HEK293 (cell line): ENCODE measurements around the gene IGFN1.

Source experiments
- GLIS2 ChIP-seq: fragments of 450-650 bp; formaldehyde crosslinking; IDR thresholded peaks from 2 replicates; pipeline ENCODE4 v1.5.1; 2016; ENCODE audit warnings: missing biosample characterization, missing genetic modification characterization
- SETDB1 ChIP-seq: IDR thresholded peaks from one replicate; pipeline ENCODE4 v1.6.1; 2017; ENCODE audit warnings: mild to moderate bottlenecking, low read length, moderate library complexity, mixed read lengths; ENCODE audit not compliant: insufficient read length
- YY1 ChIP-seq: fragments of 450-650 bp; formaldehyde crosslinking; IDR thresholded peaks from 2 replicates; pipeline ENCODE4 v1.5.1; 2018; ENCODE audit warnings: missing biosample characterization, missing genetic modification characterization
- ZNF10 ChIP-seq: fragments of 450-650 bp; formaldehyde crosslinking; IDR thresholded peaks from 2 replicates; pipeline ENCODE4 v1.5.1; 2017; ENCODE audit warnings: missing biosample characterization, missing genetic modification characterization
- ZNF184 ChIP-seq: fragments of 450-650 bp; IDR thresholded peaks from 2 replicates; pipeline ENCODE4 v1.5.1; 2018; ENCODE audit warnings: missing biosample characterization, mild to moderate bottlenecking, missing genetic modification characterization
- ZNF624 ChIP-seq: fragments of 450-650 bp; formaldehyde crosslinking; IDR thresholded peaks from 2 replicates; pipeline ENCODE4 v1.5.1; 2017; ENCODE audit warnings: missing biosample characterization, missing genetic modification characterization
- ZNF830 ChIP-seq: fragments of 450-650 bp; IDR thresholded peaks from 2 replicates; pipeline ENCODE4 v1.5.0; 2018; ENCODE audit warnings: missing biosample characterization, missing genetic modification characterization, low read depth, mild to moderate bottlenecking, moderate library complexity
- ZSCAN16 ChIP-seq: fragments of 450-650 bp; formaldehyde crosslinking; IDR thresholded peaks from 2 replicates; pipeline ENCODE4 v1.5.1; 2016; ENCODE audit warnings: missing biosample characterization, missing genetic modification characterization
- TF ChIP-seq, protein P1 (sequence below): fragments of 450-650 bp; formaldehyde crosslinking; IDR thresholded peaks from 2 replicates; pipeline ENCODE4 v1.5.1; 2016; ENCODE audit warnings: missing biosample characterization, missing genetic modification characterization
- TF ChIP-seq, protein P2 (sequence below): fragments of 450-650 bp; formaldehyde crosslinking; IDR thresholded peaks from 2 replicates; pipeline ENCODE4 v1.5.1; 2016; ENCODE audit warnings: missing biosample characterization, missing genetic modification characterization
- TF ChIP-seq, protein P3 (sequence below): fragments of 450-650 bp; formaldehyde crosslinking; IDR thresholded peaks from 2 replicates; pipeline ENCODE4 v1.5.1; 2016; ENCODE audit warnings: missing biosample characterization, missing genetic modification characterization, low read depth
- TF ChIP-seq, protein P4 (sequence below): fragments of 450-650 bp; formaldehyde crosslinking; IDR thresholded peaks from 2 replicates; pipeline ENCODE4 v1.5.1; 2016; ENCODE audit warnings: missing biosample characterization, missing genetic modification characterization

DNA sequence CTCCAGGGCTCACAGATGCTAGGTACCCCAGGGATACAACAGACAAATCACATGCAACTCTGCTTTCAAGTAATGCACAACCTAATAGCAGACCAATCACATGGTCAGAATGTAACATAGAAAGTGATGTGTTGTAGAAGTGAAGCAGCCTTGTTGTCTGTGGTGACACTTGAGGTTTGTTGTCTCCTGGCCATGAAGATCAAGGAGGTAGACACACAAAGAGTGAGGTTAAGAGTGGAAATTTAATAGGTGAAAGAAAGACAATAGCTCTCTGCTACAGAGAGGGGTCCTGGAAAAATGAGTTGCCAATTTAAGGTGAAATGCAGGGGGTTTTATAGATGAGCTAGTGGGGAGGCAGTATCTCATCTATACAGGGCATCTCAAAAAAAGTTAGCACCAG is 33.8 kb upstream of the IGFN1 start:
- TF ChIP-seq, protein P1, sequence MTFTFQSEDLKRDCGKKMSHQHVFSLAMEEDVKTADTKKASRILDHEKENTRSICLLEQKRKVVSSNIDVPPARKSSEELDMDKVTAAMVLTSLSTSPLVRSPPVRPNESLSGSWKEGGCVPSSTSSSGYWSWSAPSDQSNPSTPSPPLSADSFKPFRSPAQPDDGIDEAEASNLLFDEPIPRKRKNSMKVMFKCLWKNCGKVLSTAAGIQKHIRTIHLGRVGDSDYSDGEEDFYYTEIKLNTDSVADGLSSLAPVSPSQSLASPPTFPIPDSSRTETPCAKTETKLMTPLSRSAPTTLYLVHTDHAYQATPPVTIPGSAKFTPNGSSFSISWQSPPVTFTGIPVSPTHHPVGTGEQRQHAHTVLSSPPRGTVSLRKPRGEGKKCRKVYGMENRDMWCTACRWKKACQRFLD (tag by site-specific recombination): no peak
- TF ChIP-seq ZNF830 (tag by site-specific recombination): no peak
- TF ChIP-seq ZNF10 (tag by site-specific recombination): no peak
- TF ChIP-seq, protein P2, sequence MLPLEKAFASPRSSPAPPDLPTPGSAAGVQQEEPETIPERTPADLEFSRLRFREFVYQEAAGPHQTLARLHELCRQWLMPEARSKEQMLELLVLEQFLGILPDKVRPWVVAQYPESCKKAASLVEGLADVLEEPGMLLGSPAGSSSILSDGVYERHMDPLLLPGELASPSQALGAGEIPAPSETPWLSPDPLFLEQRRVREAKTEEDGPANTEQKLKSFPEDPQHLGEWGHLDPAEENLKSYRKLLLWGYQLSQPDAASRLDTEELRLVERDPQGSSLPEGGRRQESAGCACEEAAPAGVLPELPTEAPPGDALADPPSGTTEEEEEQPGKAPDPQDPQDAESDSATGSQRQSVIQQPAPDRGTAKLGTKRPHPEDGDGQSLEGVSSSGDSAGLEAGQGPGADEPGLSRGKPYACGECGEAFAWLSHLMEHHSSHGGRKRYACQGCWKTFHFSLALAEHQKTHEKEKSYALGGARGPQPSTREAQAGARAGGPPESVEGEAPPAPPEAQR: no peak
- no peak for TF ChIP-seq YY1 (tag by site-specific recombination)
- TF ChIP-seq, protein P3, sequence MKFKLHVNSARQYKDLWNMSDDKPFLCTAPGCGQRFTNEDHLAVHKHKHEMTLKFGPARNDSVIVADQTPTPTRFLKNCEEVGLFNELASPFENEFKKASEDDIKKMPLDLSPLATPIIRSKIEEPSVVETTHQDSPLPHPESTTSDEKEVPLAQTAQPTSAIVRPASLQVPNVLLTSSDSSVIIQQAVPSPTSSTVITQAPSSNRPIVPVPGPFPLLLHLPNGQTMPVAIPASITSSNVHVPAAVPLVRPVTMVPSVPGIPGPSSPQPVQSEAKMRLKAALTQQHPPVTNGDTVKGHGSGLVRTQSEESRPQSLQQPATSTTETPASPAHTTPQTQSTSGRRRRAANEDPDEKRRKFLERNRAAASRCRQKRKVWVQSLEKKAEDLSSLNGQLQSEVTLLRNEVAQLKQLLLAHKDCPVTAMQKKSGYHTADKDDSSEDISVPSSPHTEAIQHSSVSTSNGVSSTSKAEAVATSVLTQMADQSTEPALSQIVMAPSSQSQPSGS (tag by site-specific recombination): no peak
- TF ChIP-seq, protein P4, sequence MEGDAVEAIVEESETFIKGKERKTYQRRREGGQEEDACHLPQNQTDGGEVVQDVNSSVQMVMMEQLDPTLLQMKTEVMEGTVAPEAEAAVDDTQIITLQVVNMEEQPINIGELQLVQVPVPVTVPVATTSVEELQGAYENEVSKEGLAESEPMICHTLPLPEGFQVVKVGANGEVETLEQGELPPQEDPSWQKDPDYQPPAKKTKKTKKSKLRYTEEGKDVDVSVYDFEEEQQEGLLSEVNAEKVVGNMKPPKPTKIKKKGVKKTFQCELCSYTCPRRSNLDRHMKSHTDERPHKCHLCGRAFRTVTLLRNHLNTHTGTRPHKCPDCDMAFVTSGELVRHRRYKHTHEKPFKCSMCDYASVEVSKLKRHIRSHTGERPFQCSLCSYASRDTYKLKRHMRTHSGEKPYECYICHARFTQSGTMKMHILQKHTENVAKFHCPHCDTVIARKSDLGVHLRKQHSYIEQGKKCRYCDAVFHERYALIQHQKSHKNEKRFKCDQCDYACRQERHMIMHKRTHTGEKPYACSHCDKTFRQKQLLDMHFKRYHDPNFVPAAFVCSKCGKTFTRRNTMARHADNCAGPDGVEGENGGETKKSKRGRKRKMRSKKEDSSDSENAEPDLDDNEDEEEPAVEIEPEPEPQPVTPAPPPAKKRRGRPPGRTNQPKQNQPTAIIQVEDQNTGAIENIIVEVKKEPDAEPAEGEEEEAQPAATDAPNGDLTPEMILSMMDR: no peak
- TF ChIP-seq ZNF624: no peak
- TF ChIP-seq GLIS2 (tag by site-specific recombination): no peak
- no peak for TF ChIP-seq ZNF184 (tag by site-specific recombination)
- no peak for TF ChIP-seq ZSCAN16
- TF ChIP-seq SETDB1: no peak
